HCT116 (cell line): ENCODE measurements around the gene CAMK1D. TPM values are rescaled to one million over a fixed set of nuclear protein-coding genes. Genes with fewer than 3 reads are reported as not detected.

ENCODE experiments used
- EGR1 ChIP-seq: IDR thresholded peaks from 2 replicates; pipeline ENCODE4 v1.6.1; 2012; ENCODE audit warnings: low read depth
- ELF1 ChIP-seq: IDR thresholded peaks from 2 replicates; pipeline ENCODE4 v1.6.1; 2012; ENCODE audit warnings: low read depth, borderline replicate concordance
- EZH2 ChIP-seq: fragments of 200-600 bp; sonication (generic); IDR thresholded peaks from 2 replicates; pipeline ENCODE4 v1.6.1; 2017; ENCODE audit warnings: antibody characterized with exemption, mixed run types
- EZH2phosphoT487 ChIP-seq: fragments of 200-600 bp; IDR thresholded peaks from 2 replicates; pipeline ENCODE4 v1.6.1; 2018; ENCODE audit warnings: antibody characterized with exemption, borderline replicate concordance
- POLR2A ChIP-seq: IDR thresholded peaks from 2 replicates; pipeline ENCODE4 v1.7.0; 2011; ENCODE audit warnings: borderline replicate concordance; ENCODE audit not compliant: insufficient read depth, insufficient read length; ENCODE audit errors: extremely low read depth
- POLR2AphosphoS5 ChIP-seq: IDR thresholded peaks from 2 replicates; pipeline ENCODE4 v1.6.1; 2011; ENCODE audit warnings: mild to moderate bottlenecking, low read depth, low read length, moderate library complexity
- SIN3A ChIP-seq: IDR thresholded peaks from 2 replicates; pipeline ENCODE4 v1.6.1; 2012; ENCODE audit warnings: low read depth
- SP1 ChIP-seq: IDR thresholded peaks from 2 replicates; pipeline ENCODE4 v1.6.1; 2012; ENCODE audit warnings: low read depth
- TCF7L2 ChIP-seq: IDR thresholded peaks from 2 replicates; pipeline ENCODE4 v1.7.0; 2011; ENCODE audit warnings: borderline replicate concordance, inconsistent platforms; ENCODE audit not compliant: insufficient read depth, insufficient read length; ENCODE audit errors: extremely low read depth
- ZFX ChIP-seq: fragments of 450-650 bp; IDR thresholded peaks from 2 replicates; pipeline ENCODE4 v1.6.1; 2017
- ZNF274 ChIP-seq: fragments of 200-500 bp; sonication (Bioruptor generic); IDR thresholded peaks from 2 replicates; pipeline ENCODE4 v1.6.1; 2014; ENCODE audit warnings: mild to moderate bottlenecking, low read depth, low read length, inconsistent platforms
- total RNA-seq: library from RNA; stranded (reverse); gene quantifications from one replicate; pipeline ENCODE4 v1.2.1, GENCODE V29; 2021; ENCODE audit not compliant: unreplicated experiment
- TF ChIP-seq, protein P1 (sequence below): IDR thresholded peaks from 2 replicates; pipeline ENCODE4 v1.6.1; 2012; ENCODE audit warnings: low read depth
- TF ChIP-seq, protein P2 (sequence below), 3 experiments: fragments of 200-600 bp in 1 of 3; sonication (generic) in 1 of 3; IDR thresholded peaks in 2 of 3; conservative IDR thresholded peaks in 1 of 3; 2 replicates each; pipeline ENCODE4 v1.5.1; 2012 to 2017; ENCODE audit warnings: low read depth in 2 of 3, low read length in 2 of 3, antibody characterized with exemption in 1 of 3, borderline replicate concordance in 1 of 3, control low read depth in 1 of 3, mild to moderate bottlenecking in 1 of 3, mixed read lengths in 1 of 3, mixed run types in 1 of 3, moderate library complexity in 1 of 3; ENCODE audit not compliant: insufficient read depth in 1 of 3
- TF ChIP-seq, protein P3 (sequence below): IDR thresholded peaks from 2 replicates; pipeline ENCODE4 v1.6.1; 2012
- TF ChIP-seq, protein P4 (sequence below): IDR thresholded peaks from 2 replicates; pipeline ENCODE4 v1.6.1; 2012

CAMK1D gene
- total RNA-seq, 1 experiment from 2014 or later: 9.6 TPM

DNA sequence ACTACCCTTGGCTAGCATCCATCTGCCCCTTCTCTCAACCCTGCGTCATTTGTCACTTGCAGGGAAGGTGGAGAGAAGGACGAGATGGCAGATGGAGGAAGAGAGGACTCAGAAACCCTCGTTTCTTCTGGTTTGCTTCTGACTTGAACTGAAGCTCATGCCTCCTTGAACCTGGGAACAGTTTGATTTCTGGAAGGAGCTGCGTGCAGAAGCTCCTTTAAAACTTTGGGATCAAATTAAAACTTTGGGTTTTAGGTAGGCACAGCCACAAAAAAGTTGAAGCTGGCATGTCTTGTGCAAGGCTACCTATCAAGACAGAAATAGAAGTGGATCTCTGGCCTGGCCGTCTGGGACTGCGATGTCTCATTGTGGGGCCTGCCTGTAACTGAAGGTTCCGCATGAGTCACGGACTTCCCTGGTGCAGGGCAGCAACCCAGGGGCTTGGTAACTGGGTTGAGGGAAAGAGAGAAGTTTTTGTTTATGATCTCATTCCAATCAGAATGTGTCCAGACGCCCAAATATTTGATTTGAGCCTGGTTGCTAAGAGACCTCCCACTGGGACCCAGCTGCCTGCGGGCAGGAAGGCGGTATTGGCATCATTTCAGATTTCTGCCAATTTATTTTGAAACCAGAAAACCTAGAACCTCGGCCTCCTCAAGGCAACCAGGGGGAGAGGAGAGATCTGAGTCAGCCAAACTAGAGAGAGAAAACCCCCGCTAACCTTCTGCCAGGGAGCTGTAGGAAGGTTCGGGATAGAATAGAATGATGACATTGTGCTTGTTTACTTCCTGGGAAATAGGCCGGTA, 15.8 kb upstream of the CAMK1D start (continued):
- TF ChIP-seq, protein P1, sequence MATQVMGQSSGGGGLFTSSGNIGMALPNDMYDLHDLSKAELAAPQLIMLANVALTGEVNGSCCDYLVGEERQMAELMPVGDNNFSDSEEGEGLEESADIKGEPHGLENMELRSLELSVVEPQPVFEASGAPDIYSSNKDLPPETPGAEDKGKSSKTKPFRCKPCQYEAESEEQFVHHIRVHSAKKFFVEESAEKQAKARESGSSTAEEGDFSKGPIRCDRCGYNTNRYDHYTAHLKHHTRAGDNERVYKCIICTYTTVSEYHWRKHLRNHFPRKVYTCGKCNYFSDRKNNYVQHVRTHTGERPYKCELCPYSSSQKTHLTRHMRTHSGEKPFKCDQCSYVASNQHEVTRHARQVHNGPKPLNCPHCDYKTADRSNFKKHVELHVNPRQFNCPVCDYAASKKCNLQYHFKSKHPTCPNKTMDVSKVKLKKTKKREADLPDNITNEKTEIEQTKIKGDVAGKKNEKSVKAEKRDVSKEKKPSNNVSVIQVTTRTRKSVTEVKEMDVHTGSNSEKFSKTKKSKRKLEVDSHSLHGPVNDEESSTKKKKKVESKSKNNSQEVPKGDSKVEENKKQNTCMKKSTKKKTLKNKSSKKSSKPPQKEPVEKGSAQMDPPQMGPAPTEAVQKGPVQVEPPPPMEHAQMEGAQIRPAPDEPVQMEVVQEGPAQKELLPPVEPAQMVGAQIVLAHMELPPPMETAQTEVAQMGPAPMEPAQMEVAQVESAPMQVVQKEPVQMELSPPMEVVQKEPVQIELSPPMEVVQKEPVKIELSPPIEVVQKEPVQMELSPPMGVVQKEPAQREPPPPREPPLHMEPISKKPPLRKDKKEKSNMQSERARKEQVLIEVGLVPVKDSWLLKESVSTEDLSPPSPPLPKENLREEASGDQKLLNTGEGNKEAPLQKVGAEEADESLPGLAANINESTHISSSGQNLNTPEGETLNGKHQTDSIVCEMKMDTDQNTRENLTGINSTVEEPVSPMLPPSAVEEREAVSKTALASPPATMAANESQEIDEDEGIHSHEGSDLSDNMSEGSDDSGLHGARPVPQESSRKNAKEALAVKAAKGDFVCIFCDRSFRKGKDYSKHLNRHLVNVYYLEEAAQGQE: no peak
- peak; percentile 57; the same call in 1 of the 2 replicates for TF ChIP-seq POLR2AphosphoS5
- TF ChIP-seq ZFX: 0 out of 2 replicates have a peak, but pooled peaks have one; percentile 26
- peak; percentile 42 for TF ChIP-seq TCF7L2
- TF ChIP-seq SP1: peak; percentile 59
- TF ChIP-seq, protein P2, sequence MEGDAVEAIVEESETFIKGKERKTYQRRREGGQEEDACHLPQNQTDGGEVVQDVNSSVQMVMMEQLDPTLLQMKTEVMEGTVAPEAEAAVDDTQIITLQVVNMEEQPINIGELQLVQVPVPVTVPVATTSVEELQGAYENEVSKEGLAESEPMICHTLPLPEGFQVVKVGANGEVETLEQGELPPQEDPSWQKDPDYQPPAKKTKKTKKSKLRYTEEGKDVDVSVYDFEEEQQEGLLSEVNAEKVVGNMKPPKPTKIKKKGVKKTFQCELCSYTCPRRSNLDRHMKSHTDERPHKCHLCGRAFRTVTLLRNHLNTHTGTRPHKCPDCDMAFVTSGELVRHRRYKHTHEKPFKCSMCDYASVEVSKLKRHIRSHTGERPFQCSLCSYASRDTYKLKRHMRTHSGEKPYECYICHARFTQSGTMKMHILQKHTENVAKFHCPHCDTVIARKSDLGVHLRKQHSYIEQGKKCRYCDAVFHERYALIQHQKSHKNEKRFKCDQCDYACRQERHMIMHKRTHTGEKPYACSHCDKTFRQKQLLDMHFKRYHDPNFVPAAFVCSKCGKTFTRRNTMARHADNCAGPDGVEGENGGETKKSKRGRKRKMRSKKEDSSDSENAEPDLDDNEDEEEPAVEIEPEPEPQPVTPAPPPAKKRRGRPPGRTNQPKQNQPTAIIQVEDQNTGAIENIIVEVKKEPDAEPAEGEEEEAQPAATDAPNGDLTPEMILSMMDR (IDR thresholded peaks at IDR 0.05 in 2 of 3, conservative IDR thresholded peaks at IDR 0.05 in 1 of 3; ENCODE audit: borderline replicate concordance in 1 of 3, insufficient read depth in 1 of 3, low read depth in 2 of 3, low read length in 2 of 3): no peak
- no peak for TF ChIP-seq ZNF274
- TF ChIP-seq POLR2A: no peak
- TF ChIP-seq EGR1: no peak
- TF ChIP-seq SIN3A: no peak
- TF ChIP-seq EZH2phosphoT487: no peak
- TF ChIP-seq, protein P3, sequence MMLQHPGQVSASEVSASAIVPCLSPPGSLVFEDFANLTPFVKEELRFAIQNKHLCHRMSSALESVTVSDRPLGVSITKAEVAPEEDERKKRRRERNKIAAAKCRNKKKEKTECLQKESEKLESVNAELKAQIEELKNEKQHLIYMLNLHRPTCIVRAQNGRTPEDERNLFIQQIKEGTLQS: no peak
- TF ChIP-seq, protein P4, sequence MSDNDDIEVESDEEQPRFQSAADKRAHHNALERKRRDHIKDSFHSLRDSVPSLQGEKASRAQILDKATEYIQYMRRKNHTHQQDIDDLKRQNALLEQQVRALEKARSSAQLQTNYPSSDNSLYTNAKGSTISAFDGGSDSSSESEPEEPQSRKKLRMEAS: peak; percentile 63
- TF ChIP-seq EZH2: no peak
- TF ChIP-seq ELF1: no peak
